NCI-H446 treated with DMSO at 0.1 percent for 48 hours (cell line): ENCODE results near the gene TLE4.

Experiments
- DNase-seq: peaks from one replicate; lab custom pipeline; 2025; lab: John Stamatoyannopoulos, UW

Gene TLE4

DNA sequence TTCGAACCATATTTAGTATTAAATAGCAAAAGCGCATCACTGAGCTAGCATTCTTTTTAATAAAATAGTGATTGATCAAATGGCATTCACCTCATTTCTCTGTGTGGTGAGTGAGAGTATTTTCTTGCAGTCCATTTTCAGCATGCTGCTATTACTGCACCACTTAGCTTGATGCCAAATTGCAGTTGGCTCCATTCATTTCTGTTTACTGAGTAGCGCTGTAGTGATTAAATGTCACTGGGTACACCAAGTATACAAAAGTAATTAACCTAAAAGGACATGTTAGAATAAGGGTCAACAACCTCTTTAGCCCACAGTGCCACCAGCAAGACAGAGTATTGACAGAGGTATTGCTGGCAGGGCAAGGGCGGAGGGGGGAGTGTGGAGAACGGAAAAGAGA, 122.0 kb downstream of the TLE4 start:
- no peak for DNase-seq

GRCh38 chr9:79694208-79694607, 122.4 kb downstream of the TLE4 start:
- DNase-seq: no peak

GRCh38 chr9:79694676-79695400, 123.1 kb downstream of the TLE4 start:
- DNase-seq: no peak

DNA sequence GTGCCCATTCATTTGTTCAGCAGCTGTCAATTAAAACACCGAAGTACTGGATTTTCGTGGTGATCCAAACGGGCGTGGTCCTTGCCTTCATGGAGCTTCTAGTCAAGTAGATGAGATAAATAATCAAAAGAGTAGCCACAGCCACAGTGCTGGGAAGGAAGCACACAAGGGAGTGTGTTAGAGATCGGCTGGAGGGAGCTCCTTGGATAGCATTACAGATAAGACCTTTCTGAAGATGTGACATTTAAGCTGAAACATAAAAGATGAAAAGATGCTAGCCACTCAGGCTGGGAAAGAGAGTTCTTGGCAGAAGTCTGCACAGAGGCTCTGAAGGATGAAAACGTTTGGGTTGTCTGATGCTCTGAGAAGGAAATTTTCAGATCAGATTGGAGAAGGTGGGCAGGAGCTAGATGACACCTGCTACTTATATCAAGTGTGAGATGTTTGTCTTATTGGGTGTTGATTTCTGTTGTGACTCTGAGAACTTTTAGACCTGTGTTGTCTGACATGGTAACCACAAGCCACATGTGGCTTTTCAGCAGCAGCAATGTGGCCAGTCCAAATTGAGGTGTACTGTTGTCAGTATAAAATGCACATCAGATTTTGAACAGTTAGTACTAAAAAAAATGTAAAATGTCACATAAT, 123.9 kb downstream of the TLE4 start:
- DNase-seq: no peak

DNA sequence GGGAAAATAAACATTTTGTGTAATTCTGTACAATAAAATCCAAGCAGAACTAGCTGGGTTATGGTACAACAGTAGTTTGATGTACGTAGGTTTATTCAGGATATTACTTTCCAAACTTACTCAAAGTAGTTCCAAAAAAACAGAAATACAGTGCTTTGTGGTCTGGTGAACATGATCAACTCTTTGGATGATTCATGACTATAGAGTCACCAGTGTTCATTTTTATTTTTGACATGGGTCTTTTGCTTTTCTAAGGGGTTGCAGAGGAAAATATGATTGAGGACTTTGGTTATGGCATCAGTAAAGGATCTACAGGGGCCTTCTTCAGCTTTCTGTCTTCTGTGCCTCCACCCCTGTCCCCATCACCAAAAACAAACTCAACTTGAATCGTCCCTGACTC, 127.2 kb downstream of the TLE4 start:
- DNase-seq: no peak

DNA sequence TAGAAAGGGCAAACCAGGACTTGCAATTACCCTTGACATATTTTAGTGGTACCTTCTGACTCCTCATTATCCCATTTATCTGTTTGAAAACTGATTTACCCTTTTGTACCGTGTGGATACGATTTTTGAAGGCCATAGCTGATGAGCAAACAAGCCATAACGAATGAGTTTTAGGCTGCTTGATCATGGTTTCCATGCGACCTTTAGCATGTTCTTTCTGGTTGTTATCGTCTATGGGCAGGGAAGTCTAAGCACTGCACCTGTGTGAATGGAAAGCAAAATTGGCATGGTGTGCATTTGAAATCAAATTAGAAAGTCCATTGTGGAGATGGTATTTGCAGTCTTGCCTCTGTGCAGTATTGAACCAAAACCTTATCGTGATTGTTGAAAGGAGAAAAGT, 127.7 kb downstream of the TLE4 start:
- DNase-seq: no peak

DNA sequence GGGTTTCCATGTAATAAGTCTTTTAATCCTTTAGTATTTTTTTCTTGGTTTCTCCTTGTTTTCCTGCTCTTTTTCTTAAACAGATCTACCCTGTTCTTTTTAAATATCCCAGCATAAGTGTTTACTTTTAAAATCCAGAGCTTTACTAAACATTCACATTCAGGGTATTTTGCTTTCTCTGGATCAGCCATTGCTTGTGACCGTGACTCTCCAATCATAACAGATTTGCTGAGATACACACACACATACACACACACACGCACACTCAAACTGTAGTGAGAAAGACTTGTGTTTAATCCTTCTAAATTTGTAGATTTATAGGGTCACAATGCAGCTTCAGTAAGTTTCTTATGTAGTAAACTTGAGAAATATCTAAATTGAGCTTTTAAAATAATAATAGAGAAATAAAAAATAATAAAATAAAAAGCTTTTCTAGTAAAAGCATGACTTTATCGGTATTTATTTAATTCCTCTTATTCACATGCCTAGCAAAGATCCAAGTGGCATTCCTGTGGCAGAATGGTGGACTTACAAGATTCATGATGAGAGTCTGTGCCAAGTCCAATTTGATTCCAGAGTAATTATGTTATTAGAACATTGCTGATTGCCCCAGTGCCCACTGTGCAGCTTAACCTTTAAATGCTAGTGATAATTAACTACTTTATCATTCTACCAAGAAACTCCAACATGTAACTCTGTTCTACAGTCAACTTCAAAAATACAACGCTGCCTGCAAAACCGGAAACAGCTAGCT, 129.0 kb downstream of the TLE4 start:
- DNase-seq: no peak

DNA sequence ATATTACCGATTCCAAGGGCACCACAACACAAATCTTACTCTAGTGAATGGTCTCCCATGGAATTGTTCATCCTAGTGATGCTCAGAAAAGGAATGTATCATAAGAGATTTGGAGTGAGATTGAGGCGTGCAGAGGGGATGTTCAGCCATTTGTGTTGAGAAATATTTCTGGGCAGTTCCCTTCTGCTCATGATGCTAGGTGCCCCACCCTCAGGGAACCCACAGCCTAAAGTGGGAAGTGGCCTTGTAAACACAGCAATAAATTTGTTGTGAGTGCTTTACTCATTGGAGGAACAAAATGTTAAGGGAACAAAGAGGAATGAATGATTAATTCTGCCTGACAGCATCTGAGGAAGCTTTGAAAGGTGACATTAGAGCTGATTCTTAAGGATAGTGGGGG, 129.9 kb downstream of the TLE4 start:
- DNase-seq: no peak

DNA sequence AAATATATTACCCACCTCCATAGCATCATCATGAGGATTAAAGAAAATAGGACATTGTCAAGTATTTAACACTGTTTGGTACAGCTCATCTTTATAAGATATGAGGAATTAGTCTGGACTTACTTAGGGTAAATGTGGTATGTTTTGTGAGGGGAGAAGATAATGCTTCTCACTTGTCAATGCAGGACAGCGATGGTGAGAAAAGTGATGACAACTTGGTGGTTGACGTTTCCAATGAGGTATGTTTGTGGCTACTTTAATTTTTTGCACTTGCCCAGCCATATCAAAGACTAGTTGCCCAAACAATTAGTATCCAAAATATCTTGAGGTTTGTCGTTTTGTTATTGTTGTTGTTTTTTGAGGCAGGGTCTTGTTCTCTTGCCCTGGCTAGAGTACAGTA, 133.9 kb downstream of the TLE4 start:
- DNase-seq: no peak

DNA sequence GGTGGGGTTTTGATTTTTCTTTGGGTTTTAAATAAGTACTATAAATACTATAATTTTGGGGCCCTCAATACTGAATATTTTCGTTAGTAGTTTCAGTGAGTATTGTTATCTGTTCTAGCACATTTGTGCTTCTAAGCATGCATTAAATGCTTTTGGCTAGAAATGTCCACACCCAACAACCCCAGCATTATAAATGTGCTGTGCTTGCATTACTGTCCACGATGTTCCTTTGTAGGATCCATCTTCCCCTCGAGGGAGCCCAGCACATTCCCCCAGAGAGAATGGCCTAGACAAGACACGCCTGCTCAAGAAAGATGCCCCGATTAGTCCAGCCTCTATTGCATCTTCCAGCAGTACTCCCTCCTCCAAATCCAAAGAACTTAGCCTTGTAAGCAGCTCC, 134.7 kb downstream of the TLE4 start:
- DNase-seq: no peak

GRCh38 chr9:79707589-79707988, 135.8 kb downstream of the TLE4 start:
- no peak for DNase-seq

DNA sequence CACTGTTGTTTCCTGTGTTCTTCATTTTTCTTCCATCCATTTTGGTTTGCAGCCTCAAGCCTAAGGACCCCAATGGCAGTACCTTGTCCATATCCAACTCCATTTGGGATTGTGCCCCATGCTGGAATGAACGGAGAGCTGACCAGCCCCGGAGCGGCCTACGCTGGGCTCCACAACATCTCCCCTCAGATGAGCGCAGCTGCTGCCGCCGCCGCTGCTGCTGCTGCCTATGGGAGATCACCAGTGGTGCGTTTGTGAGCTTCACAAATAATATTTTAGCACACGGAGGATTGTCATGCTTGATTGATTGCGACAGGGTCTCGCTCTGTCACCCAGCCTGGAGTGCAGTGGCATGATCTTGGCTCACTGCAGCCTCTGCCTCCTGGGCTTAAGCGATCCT, 136.8 kb downstream of the TLE4 start:
- no peak for DNase-seq

DNA sequence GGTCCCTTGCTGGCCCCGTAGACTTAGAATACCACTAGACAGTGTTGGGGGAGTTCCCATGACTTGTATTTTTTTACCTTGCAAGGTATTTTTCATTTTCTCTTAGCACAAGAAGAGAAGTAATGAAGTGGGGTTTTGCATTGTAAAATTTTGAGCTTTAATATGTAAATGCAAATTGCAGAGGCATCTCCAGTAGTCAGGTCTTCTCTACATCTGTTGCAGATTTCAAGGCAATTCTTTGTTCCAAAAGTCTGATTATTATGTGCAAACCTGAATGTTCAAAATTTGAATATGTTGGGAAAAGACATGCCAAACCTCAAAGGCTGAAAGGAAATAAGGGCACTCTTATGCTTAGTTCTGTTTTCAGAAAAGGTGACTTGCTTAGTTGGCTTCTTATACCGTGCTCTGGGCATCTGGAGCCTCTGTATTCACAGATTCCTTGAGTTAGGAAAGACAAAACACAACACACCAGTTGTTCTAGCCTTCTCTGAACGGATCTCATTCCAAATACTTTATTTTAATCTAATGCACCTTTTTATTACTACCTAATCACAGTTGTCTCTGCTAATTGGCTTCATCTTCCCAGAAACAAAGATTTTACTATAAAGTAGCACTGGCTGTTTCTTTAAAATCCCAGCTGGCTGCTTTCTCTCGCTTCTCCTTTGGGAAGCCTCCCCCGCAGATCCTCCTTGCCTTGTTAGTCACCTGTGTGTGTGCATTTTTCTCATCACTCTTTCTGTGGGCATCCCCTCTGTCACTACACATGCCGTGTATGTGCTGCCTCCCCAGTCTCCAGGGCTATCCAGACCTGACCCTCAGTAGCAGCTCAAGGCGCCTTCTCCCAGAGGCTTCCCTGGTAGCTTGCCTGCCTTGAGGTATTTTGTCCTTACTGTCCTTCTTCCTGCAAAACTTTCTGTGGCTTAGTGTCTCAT, 138.2 kb downstream of the TLE4 start:
- DNase-seq: no peak

GRCh38 chr9:79711874-79712273, 140.1 kb downstream of the TLE4 start:
- no peak for DNase-seq

DNA sequence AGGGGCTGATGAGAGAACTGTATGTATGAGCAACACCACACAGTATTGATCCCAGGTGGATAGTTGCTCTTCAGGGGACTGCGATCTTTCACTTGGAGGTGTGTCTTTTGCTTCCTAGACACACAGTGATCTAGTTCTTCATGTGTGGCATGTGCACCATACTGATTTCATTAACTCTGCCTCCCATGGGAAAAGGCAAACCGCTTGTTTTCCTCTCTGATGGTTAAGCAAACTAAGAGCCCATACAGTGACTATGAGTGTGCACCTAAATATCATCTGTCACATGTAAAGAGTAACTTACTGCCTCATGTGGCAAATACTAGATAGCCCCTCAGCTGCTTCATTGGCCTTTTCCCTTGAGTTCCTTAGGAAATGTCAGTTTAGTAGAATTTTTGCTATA, 147.3 kb downstream of the TLE4 start:
- DNase-seq: no peak

GRCh38 chr9:79719989-79720388, 148.2 kb downstream of the TLE4 start:
- no peak for DNase-seq

GRCh38 chr9:79731171-79731890, 159.6 kb downstream of the TLE4 start:
- DNase-seq: no peak

DNA sequence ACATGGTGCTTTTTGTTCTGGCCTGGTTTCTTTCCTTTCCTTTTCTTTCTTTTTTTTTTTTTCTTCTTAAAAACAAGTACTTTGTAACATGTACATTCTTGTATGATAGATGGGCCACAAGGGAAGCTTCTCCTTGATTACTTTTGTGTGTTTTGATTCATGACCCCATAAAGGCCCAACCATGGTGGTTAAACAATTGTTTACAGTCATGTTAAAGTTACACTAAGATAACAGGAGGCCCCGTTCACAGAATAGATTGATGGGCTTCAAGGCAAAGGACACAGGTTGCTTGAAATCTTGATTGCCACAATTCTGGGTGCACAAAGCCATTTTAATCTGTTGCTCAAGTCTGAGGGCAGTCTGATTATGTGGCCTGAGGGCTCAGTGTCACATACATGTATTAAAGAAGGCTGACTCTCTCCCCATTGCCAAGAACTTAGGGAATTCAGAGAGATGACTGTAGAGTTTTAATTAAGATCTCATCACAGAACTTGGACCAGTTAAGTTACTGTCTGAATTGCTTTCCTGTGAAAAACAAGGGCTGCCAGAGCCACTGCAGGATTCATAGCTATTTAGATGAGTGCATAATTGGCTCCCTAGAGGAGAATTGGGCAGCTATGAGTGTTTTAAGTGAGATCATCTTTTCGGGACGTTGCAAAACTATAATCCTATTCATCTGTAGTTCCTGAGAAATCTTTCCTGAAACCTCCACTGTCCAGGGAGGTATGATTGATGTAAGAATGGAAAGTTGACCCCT, 163.4 kb downstream of the TLE4 start:
- no peak for DNase-seq

DNA sequence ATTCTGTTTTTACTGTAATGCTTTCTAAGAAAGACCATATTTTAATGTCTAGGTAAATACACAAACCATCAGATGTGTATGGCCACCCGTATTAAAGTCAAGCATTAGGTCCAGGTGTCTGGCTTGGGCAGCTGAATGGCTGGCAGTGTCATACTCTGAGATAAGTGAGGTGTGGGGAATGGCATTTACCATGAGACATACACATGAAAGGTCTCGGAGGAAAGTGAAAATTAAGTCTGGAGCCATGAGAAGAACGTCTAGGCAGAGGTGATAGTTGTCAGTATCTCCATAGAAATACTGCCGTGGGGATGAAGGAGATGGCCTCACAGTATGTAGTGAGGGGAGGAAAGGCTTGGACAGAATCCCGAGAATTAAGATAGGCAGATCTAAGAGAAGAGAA, 164.3 kb downstream of the TLE4 start:
- no peak for DNase-seq

DNA sequence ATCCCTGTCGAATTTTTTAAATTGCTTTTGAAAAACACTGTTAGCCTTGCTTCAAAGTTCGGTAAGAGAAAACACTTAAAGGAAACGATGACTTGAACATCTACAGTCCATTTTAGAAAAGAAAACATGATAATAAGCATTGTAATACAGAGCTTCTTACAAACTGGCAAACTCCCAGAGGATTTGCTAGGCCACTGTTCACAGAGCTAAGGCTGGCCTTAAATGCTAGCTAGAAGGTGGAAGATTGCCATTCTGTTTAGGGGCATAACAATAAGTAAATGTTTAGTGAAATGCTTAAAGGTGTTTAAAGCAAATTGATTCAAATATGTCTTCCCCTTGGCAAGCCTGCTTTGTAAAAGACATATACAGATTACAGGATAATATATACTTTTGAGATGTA, 169.6 kb downstream of the TLE4 start:
- DNase-seq: no peak
